Panc1 (cell line): ENCODE data around the gene GGT6. TPM values are rescaled to one million over a fixed set of nuclear protein-coding genes. Genes with fewer than 3 reads are reported as not detected.

Experiments used
- ATAC-seq: fragments of 200-7000 bp; cut with Tn5 transposase; 2 replicates; pipeline ENCODE4 v1.9.1; 2020; ENCODE audit warnings: mild to moderate bottlenecking, moderate library complexity
- BruUV-seq: library from RNA; stranded (reverse); fragments of 400-500 nt; replicated peaks from 2 replicates; lab custom pipeline; 2021; lab: Mats Ljungman, UMichigan
- CTCF ChIA-PET: fragments of 300-600 bp; sonication (Branson Sonifier 250); formaldehyde crosslinking; loops from one replicate; lab custom pipeline; 2022; ENCODE audit warnings: antibody characterized with exemption; lab: Charles Lee
- POLR2A ChIA-PET: fragments of 300-600 bp; sonication (Branson Sonifier 250); formaldehyde crosslinking; loops from one replicate; lab custom pipeline; 2022; ENCODE audit warnings: antibody characterized with exemption; lab: Charles Lee
- DNase-seq: peaks from one replicate; pipeline ENCODE4 v3.0.0-alpha.2; 2010; ENCODE audit warnings: low read depth, low spot score
- H3K27ac ChIP-seq: 2 replicates; pipeline ENCODE4 v1.5.1; 2011; ENCODE audit warnings: mild to moderate bottlenecking, low read length, inconsistent platforms
- H3K27me3 ChIP-seq: fragments of 200-500 bp; sonication (Bioruptor generic); 2 replicates; pipeline ENCODE4 v1.6.0; 2014; ENCODE audit warnings: low read length, inconsistent platforms; ENCODE audit not compliant: control insufficient read depth, insufficient read depth
- H3K36me3 ChIP-seq: fragments of 200-500 bp; sonication (Bioruptor generic); 2 replicates; pipeline ENCODE4 v1.5.1; 2014; ENCODE audit warnings: inconsistent platforms, mild to moderate bottlenecking, low read length, moderate library complexity; ENCODE audit not compliant: control insufficient read depth, insufficient read depth
- H3K4me1 ChIP-seq: 2 replicates; pipeline ENCODE4 v1.5.1; 2011; ENCODE audit warnings: inconsistent platforms, mild to moderate bottlenecking, low read length, moderate library complexity; ENCODE audit not compliant: control insufficient read depth, insufficient read depth
- H3K4me3 ChIP-seq, 2 experiments: 2 replicates each; pipeline ENCODE4 v1.5.1; 2011 to 2012; ENCODE audit warnings: low read depth in 2 of 2, low read length in 2 of 2, mild to moderate bottlenecking in 2 of 2, inconsistent platforms in 1 of 2, moderate library complexity in 1 of 2
- H3K9me3 ChIP-seq: fragments of 200-500 bp; sonication (Bioruptor generic); 2 replicates; pipeline ENCODE4 v1.5.1; 2014; ENCODE audit warnings: low read depth, mild to moderate bottlenecking, inconsistent platforms, low read length, moderate library complexity; ENCODE audit not compliant: control insufficient read depth, insufficient read depth
- CTCF ChIP-seq: fragments of 450-650 bp; IDR thresholded peaks from 2 replicates; pipeline ENCODE4 v1.5.1; 2017; ENCODE audit warnings: mild to moderate bottlenecking
- POLR2AphosphoS5 ChIP-seq: IDR thresholded peaks from 2 replicates; pipeline ENCODE4 v1.6.1; 2012; ENCODE audit warnings: mild to moderate bottlenecking, low read depth, low read length, moderate library complexity
- SIN3A ChIP-seq: IDR thresholded peaks from 2 replicates; pipeline ENCODE4 v1.6.1; 2012; ENCODE audit warnings: low read depth, mild to moderate bottlenecking, low read length, moderate library complexity, borderline replicate concordance; ENCODE audit not compliant: insufficient read depth
- TCF7L2 ChIP-seq: IDR thresholded peaks from 2 replicates; pipeline ENCODE4 v1.6.1; 2011; ENCODE audit warnings: mild to moderate bottlenecking, low read depth, low read length, inconsistent platforms
- in situ Hi-C: cut with HindIII; loops from 2 replicates; pipeline ENCODE4 v1.10.0; 2016; ENCODE audit warnings: low sequenced_read_pairs, low pct_unique_long_range_greater_than_20kb
- intact Hi-C: fragments of 100-400 bp; cut with micrococcal nuclease; formaldehyde crosslinking; loops from one replicate; pipeline ENCODE4 v1.10.0; 2022; ENCODE audit not compliant: unreplicated experiment
- total RNA-seq: library from RNA; stranded (reverse); gene quantifications from one replicate; pipeline ENCODE4 v1.2.1, GENCODE V29; 2021; ENCODE audit not compliant: unreplicated experiment
- TF ChIP-seq, protein P1 (sequence below), 2 experiments: IDR thresholded peaks; 2 replicates each; pipeline ENCODE4 v1.6.1; 2011 to 2012; ENCODE audit warnings: low read depth in 2 of 2, control low read depth in 1 of 2, low read length in 1 of 2, mild to moderate bottlenecking in 1 of 2, moderate library complexity in 1 of 2; ENCODE audit not compliant: insufficient read depth in 1 of 2

GGT6 gene
- total RNA-seq, 1 experiment from 2014 or later: not detected

GRCh38 chr17:4569591-4569990 is 9.2 kb upstream of the GGT6 start:
- in situ Hi-C loops (no loop called here), intact Hi-C loops (no loop called here)
- BruUV-seq: no TSS peak
- ATAC-seq: no peak
- Histone ChIP-seq H3K4me3 (no peak overlapping the region), H3K4me1 (no peaks in the 10 kb centered on the region; the same call in 1 of the 2 replicates), H3K36me3 (no peaks in the 10 kb centered on the region), H3K27ac (no peak overlapping the region), H3K9me3 (no peaks in the 10 kb centered on the region), H3K27me3 (no peaks in the 10 kb centered on the region)
- CTCF ChIA-PET: no interaction called here
- no peak for TF ChIP-seq SIN3A
- no peak for TF ChIP-seq TCF7L2
- TF ChIP-seq, protein P1, sequence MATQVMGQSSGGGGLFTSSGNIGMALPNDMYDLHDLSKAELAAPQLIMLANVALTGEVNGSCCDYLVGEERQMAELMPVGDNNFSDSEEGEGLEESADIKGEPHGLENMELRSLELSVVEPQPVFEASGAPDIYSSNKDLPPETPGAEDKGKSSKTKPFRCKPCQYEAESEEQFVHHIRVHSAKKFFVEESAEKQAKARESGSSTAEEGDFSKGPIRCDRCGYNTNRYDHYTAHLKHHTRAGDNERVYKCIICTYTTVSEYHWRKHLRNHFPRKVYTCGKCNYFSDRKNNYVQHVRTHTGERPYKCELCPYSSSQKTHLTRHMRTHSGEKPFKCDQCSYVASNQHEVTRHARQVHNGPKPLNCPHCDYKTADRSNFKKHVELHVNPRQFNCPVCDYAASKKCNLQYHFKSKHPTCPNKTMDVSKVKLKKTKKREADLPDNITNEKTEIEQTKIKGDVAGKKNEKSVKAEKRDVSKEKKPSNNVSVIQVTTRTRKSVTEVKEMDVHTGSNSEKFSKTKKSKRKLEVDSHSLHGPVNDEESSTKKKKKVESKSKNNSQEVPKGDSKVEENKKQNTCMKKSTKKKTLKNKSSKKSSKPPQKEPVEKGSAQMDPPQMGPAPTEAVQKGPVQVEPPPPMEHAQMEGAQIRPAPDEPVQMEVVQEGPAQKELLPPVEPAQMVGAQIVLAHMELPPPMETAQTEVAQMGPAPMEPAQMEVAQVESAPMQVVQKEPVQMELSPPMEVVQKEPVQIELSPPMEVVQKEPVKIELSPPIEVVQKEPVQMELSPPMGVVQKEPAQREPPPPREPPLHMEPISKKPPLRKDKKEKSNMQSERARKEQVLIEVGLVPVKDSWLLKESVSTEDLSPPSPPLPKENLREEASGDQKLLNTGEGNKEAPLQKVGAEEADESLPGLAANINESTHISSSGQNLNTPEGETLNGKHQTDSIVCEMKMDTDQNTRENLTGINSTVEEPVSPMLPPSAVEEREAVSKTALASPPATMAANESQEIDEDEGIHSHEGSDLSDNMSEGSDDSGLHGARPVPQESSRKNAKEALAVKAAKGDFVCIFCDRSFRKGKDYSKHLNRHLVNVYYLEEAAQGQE (IDR thresholded peaks at IDR 0.05; ENCODE audit: insufficient read depth in 1 of 2, low read depth in 2 of 2, low read length in 1 of 2): no peak
- no peak for TF ChIP-seq CTCF
- no peak for TF ChIP-seq POLR2AphosphoS5
- DNase-seq: no peak
- POLR2A ChIA-PET: no interaction called here

GRCh38 chr17:4566785-4567184 is 6.4 kb upstream of the GGT6 start:
- in situ Hi-C loops: no loop called here
- H3K4me3 ChIP-seq: no peak overlapping the region
- no peak overlapping the region for H3K27ac ChIP-seq
- no peaks in the 10 kb centered on the region for H3K36me3 ChIP-seq
- no peaks in the 10 kb centered on the region for H3K9me3 ChIP-seq
- H3K27me3 ChIP-seq: no peaks in the 10 kb centered on the region
- no peaks in the 10 kb centered on the region for H3K4me1 ChIP-seq
- no TSS peak for BruUV-seq
- DNase-seq: peak; percentile 32
- TF ChIP-seq, protein P1 (IDR thresholded peaks at IDR 0.05; ENCODE audit: insufficient read depth in 1 of 2, low read depth in 2 of 2, low read length in 1 of 2): no peak
- TF ChIP-seq CTCF: peak; percentile 87
- CTCF ChIA-PET: interaction anchor here (0.6 to 2.3 kb wide), 4 partner anchors 13 to 66 kb away, joined by 3 to 25 read pairs (median 8); no protein-coding TSS in a partner anchor
- POLR2A ChIA-PET: no interaction called here
- ATAC-seq: peak; percentile 91
- intact Hi-C loops: loop anchor here (1.0 kb wide), 1 partner anchor 60 kb away; no protein-coding TSS in a partner anchor
